WTC11 (cell line): Measurements from ENCODE around the gene C14orf132. TPM values are rescaled to one million over a fixed set of nuclear protein-coding genes. Genes with fewer than 3 reads are reported as not detected.

ENCODE experiments used
- ATAC-seq: fragments of 200-7000 bp; cut with Tn5 transposase; 2 replicates; pipeline ENCODE4 v1.10.0; 2021; ENCODE audit warnings: mild to moderate bottlenecking, moderate library complexity
- CTCF ChIA-PET: fragments of 300-600 bp; sonication (Branson Sonifier 250); formaldehyde crosslinking; loops from one replicate; lab custom pipeline; 2021; ENCODE audit warnings: antibody characterized with exemption; lab: Charles Lee
- POLR2A ChIA-PET: fragments of 350-600 bp; sonication (Branson Sonifier 250); formaldehyde crosslinking; loops from one replicate; lab custom pipeline; 2021; ENCODE audit warnings: antibody characterized with exemption; lab: Charles Lee
- DNase-seq: peaks from one replicate; pipeline ENCODE4 v3.0.0; 2021; ENCODE audit warnings: low spot score
- H3K27ac Mint-ChIP-seq: 2 replicates; pipeline ENCODE4 v1.8.0; 2021; ENCODE audit warnings: mixed read lengths
- H3K27me3 Mint-ChIP-seq: 2 replicates; pipeline ENCODE4 v1.8.0; 2021; ENCODE audit warnings: low read depth, mild to moderate bottlenecking, moderate library complexity, mixed read lengths
- H3K36me3 Mint-ChIP-seq: 2 replicates; pipeline ENCODE4 v1.8.0; 2021; ENCODE audit warnings: mixed read lengths
- H3K4me1 Mint-ChIP-seq: 2 replicates; pipeline ENCODE4 v1.8.0; 2022; ENCODE audit warnings: mixed read lengths
- H3K4me3 Mint-ChIP-seq: 2 replicates; pipeline ENCODE4 v1.8.0; 2021; ENCODE audit warnings: mild to moderate bottlenecking, moderate library complexity, mixed read lengths
- H3K9me3 Mint-ChIP-seq: 2 replicates; pipeline ENCODE4 v1.8.0; 2021; ENCODE audit warnings: mixed read lengths
- GTF2I ChIP-seq: fragments of 250-450 bp; sonication (Bioruptor Pico); conservative IDR thresholded peaks from 2 replicates; pipeline ENCODE4 v1.4.0; 2021; ENCODE audit warnings: mild to moderate bottlenecking
- TEAD1 ChIP-seq: sonication (generic); formaldehyde crosslinking; IDR thresholded peaks from 2 replicates; pipeline ENCODE4 v1.8.0; 2022; ENCODE audit warnings: mild to moderate bottlenecking, missing genetic modification reagents
- USF1 ChIP-seq: sonication (generic); formaldehyde crosslinking; IDR thresholded peaks from 2 replicates; pipeline ENCODE4 v1.8.0; 2022; ENCODE audit warnings: mild to moderate bottlenecking, missing genetic modification reagents
- USF2 ChIP-seq: sonication (generic); formaldehyde crosslinking; IDR thresholded peaks from 2 replicates; pipeline ENCODE4 v1.8.1; 2023; ENCODE audit warnings: mild to moderate bottlenecking, missing genetic modification reagents, moderate library complexity
- ZNF263 ChIP-seq: sonication (generic); formaldehyde crosslinking; IDR thresholded peaks from 2 replicates; pipeline ENCODE4 v1.8.1; 2022; ENCODE audit warnings: low read depth, mild to moderate bottlenecking, moderate library complexity, missing genetic modification reagents
- total RNA-seq: library from RNA; stranded (reverse); gene quantifications from 3 replicates; pipeline ENCODE4 v1.2.3, GENCODE V29; 2021
- TF ChIP-seq, protein P1 (sequence below): fragments of 250-450 bp; sonication (Bioruptor Pico); IDR thresholded peaks from 2 replicates; pipeline ENCODE4 v2.1.2; 2022; ENCODE audit warnings: mild to moderate bottlenecking, moderate library complexity
- TF ChIP-seq, protein P2 (sequence below): sonication (generic); formaldehyde crosslinking; IDR thresholded peaks from 2 replicates; pipeline ENCODE4 v1.8.0; 2023; ENCODE audit warnings: missing genetic modification reagents
- TF ChIP-seq, protein P3 (sequence below): sonication (generic); formaldehyde crosslinking; IDR thresholded peaks from 2 replicates; pipeline ENCODE4 v1.8.0; 2022; ENCODE audit warnings: mild to moderate bottlenecking, missing genetic modification reagents
- TF ChIP-seq, protein P4 (sequence below): fragments of 250-450 bp; sonication (Bioruptor Pico); IDR thresholded peaks from 2 replicates; pipeline ENCODE4 v1.9.0; 2021; ENCODE audit warnings: mild to moderate bottlenecking, borderline replicate concordance
- TF ChIP-seq, protein P5 (sequence below): fragments of 200-600 bp; IDR thresholded peaks from 2 replicates; pipeline ENCODE4 v1.8.0; 2022; ENCODE audit warnings: antibody characterized with exemption

The C14orf132 gene
- total RNA-seq, 1 experiment from 2014 or later: 14.1 TPM

GRCh38 chr14:96100161-96101064 lies 61.3 kb downstream of the C14orf132 start:
- CTCF ChIA-PET: interaction anchor here (0.5 to 3.9 kb wide), 82 partner anchors 9 to 545 kb away, joined by 3 to 94 read pairs (median 4); partner anchors contain the start of genes BDKRB1 and BDKRB2
- DNase-seq (peak; percentile 92), ATAC-seq (peak; percentile 73)
- H3K27ac Mint-ChIP-seq: no peak overlapping the region
- no peaks in the 10 kb centered on the region for H3K27me3 Mint-ChIP-seq
- H3K9me3 Mint-ChIP-seq: peaks cover 6% of the 10 kb centered on the region; the same call in 1 of the 2 replicates
- no peak overlapping the region for H3K4me3 Mint-ChIP-seq
- TF ChIP-seq, protein P1, sequence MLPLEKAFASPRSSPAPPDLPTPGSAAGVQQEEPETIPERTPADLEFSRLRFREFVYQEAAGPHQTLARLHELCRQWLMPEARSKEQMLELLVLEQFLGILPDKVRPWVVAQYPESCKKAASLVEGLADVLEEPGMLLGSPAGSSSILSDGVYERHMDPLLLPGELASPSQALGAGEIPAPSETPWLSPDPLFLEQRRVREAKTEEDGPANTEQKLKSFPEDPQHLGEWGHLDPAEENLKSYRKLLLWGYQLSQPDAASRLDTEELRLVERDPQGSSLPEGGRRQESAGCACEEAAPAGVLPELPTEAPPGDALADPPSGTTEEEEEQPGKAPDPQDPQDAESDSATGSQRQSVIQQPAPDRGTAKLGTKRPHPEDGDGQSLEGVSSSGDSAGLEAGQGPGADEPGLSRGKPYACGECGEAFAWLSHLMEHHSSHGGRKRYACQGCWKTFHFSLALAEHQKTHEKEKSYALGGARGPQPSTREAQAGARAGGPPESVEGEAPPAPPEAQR (CRISPR knock-in tag): 0 out of 2 replicates have a peak, but pooled peaks have one; percentile 48
- TF ChIP-seq, protein P2, sequence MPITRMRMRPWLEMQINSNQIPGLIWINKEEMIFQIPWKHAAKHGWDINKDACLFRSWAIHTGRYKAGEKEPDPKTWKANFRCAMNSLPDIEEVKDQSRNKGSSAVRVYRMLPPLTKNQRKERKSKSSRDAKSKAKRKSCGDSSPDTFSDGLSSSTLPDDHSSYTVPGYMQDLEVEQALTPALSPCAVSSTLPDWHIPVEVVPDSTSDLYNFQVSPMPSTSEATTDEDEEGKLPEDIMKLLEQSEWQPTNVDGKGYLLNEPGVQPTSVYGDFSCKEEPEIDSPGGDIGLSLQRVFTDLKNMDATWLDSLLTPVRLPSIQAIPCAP (CRISPR knock-in tag): no peak
- TF ChIP-seq ZNF263 (CRISPR knock-in tag) (peak; percentile 95), GTF2I (CRISPR knock-in tag) (no peak), TEAD1 (CRISPR knock-in tag) (no peak), USF2 (CRISPR knock-in tag) (peak; percentile 74), USF1 (peak; percentile 85)
- TF ChIP-seq, protein P3, sequence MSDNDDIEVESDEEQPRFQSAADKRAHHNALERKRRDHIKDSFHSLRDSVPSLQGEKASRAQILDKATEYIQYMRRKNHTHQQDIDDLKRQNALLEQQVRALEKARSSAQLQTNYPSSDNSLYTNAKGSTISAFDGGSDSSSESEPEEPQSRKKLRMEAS (CRISPR knock-in tag): peak; percentile 51
- TF ChIP-seq, protein P4, sequence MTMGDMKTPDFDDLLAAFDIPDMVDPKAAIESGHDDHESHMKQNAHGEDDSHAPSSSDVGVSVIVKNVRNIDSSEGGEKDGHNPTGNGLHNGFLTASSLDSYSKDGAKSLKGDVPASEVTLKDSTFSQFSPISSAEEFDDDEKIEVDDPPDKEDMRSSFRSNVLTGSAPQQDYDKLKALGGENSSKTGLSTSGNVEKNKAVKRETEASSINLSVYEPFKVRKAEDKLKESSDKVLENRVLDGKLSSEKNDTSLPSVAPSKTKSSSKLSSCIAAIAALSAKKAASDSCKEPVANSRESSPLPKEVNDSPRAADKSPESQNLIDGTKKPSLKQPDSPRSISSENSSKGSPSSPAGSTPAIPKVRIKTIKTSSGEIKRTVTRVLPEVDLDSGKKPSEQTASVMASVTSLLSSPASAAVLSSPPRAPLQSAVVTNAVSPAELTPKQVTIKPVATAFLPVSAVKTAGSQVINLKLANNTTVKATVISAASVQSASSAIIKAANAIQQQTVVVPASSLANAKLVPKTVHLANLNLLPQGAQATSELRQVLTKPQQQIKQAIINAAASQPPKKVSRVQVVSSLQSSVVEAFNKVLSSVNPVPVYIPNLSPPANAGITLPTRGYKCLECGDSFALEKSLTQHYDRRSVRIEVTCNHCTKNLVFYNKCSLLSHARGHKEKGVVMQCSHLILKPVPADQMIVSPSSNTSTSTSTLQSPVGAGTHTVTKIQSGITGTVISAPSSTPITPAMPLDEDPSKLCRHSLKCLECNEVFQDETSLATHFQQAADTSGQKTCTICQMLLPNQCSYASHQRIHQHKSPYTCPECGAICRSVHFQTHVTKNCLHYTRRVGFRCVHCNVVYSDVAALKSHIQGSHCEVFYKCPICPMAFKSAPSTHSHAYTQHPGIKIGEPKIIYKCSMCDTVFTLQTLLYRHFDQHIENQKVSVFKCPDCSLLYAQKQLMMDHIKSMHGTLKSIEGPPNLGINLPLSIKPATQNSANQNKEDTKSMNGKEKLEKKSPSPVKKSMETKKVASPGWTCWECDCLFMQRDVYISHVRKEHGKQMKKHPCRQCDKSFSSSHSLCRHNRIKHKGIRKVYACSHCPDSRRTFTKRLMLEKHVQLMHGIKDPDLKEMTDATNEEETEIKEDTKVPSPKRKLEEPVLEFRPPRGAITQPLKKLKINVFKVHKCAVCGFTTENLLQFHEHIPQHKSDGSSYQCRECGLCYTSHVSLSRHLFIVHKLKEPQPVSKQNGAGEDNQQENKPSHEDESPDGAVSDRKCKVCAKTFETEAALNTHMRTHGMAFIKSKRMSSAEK: no peak
- TF ChIP-seq, protein P5, sequence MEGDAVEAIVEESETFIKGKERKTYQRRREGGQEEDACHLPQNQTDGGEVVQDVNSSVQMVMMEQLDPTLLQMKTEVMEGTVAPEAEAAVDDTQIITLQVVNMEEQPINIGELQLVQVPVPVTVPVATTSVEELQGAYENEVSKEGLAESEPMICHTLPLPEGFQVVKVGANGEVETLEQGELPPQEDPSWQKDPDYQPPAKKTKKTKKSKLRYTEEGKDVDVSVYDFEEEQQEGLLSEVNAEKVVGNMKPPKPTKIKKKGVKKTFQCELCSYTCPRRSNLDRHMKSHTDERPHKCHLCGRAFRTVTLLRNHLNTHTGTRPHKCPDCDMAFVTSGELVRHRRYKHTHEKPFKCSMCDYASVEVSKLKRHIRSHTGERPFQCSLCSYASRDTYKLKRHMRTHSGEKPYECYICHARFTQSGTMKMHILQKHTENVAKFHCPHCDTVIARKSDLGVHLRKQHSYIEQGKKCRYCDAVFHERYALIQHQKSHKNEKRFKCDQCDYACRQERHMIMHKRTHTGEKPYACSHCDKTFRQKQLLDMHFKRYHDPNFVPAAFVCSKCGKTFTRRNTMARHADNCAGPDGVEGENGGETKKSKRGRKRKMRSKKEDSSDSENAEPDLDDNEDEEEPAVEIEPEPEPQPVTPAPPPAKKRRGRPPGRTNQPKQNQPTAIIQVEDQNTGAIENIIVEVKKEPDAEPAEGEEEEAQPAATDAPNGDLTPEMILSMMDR: peak; percentile 65
- peaks cover 14% of the 10 kb centered on the region for H3K4me1 Mint-ChIP-seq
- POLR2A ChIA-PET: interaction anchor here (0.9 kb wide), 1 partner anchor 141 kb away, joined by 4 read pairs; no protein-coding TSS in a partner anchor
- H3K36me3 Mint-ChIP-seq: no peaks in the 10 kb centered on the region
